Mammary epithelial cell (primary cell): ENCODE results near the gene FSD1.

Source experiments
- CTCF ChIP-seq, 2 donors: IDR thresholded peaks in 1 of 2; conservative IDR thresholded peaks in 1 of 2; 2 replicates each; pipeline ENCODE4 v1.5.1; 2011 to 2012; ENCODE audit warnings: inconsistent platforms in 2 of 2, low read length in 2 of 2, mild to moderate bottlenecking in 2 of 2, control low read depth in 1 of 2, low read depth in 1 of 2; ENCODE audit not compliant: insufficient read depth in 1 of 2; ENCODE audit errors: extremely low read depth in 1 of 2
- EZH2 ChIP-seq: IDR thresholded peaks from 2 replicates; pipeline ENCODE4 v1.6.1; 2012; ENCODE audit warnings: low read length, inconsistent platforms, borderline replicate concordance

DNA sequence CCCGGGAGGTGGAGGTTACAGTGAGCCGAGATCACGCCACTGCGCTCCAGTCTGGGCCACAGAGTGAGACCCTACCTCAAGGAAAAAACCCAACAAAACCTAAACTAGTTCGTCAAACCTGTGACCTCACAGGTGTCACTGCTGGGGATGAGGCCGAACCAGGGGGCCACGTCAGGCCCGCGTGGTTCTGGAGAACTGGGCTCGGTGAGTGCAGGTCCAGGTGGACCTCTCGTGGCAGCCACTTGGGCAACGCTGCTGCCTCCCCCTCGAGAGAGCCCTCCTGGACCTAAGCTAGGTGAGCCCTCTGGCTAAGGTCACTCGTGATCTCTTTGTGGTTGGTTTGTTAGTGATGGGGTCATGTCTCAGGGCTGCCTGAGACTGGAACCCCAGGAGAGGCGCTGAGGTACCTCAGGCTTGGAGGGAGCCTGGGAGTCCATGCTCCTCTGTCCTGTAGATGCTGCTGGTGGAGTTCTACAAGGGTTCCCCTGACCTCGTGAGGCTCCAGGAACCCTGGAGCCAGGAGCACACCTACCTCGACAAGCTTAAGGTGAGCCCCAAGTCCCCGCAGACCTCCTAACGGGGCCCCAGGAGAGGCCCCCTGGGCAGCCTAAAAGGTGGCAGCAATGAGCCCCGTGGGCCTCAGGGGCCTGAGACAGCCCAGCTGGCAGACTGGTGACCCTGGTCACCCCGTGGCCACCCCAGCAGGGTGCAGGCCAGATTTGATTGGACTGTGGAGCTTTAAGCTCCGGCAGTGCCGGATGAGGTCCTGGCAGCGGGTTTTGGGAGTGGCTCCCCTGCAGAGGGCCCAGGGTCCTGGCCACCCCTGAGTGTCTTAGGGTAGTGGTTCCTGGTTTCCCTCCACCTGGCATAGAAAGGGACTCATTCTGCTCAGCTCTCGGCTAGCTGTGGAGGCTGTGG lies 54.6 kb downstream of the FSD1 start:
- TF ChIP-seq EZH2, result no peak
- no peak for TF ChIP-seq CTCF (conservative IDR thresholded peaks at IDR 0.05 in 1 of 2, IDR thresholded peaks at IDR 0.05 in 1 of 2; ENCODE audit: extremely low read depth in 1 of 2, insufficient read depth in 1 of 2, low read depth in 1 of 2, low read length in 2 of 2)
